Vagina (tissue), 2 donors: ENCODE measurements around the gene PRDM16.

Source experiments
- CTCF ChIP-seq, 3 experiments: fragments of 450-650 bp in 2 of 3; fragments of 200-600 bp in 1 of 3; sonication (generic) in 1 of 3; IDR thresholded peaks; one replicate each; pipeline ENCODE4 v1.5.1; 2017 to 2019; ENCODE audit warnings: antibody characterized with exemption in 3 of 3, mild to moderate bottlenecking in 2 of 3, moderate library complexity in 2 of 3
- POLR2A ChIP-seq, 2 donors: fragments of 450-650 bp; IDR thresholded peaks; one replicate each; pipeline ENCODE4 v1.6.1; 2017; ENCODE audit warnings: antibody characterized with exemption in 2 of 2, mild to moderate bottlenecking in 2 of 2, moderate library complexity in 2 of 2
- POLR2AphosphoS5 ChIP-seq, 2 donors: sonication (generic); formaldehyde crosslinking; IDR thresholded peaks; one replicate each; pipeline ENCODE4 v1.9.0; 2017; ENCODE audit warnings: antibody characterized with exemption in 2 of 2, mild to moderate bottlenecking in 2 of 2, low read depth in 1 of 2; ENCODE audit not compliant: insufficient read depth in 1 of 2

GRCh38 chr1:3342960-3343359 lies 274.0 kb downstream of the PRDM16 start:
- TF ChIP-seq CTCF (IDR thresholded peaks at IDR 0.05) (no peak), POLR2A (IDR thresholded peaks at IDR 0.05) (no peak), POLR2AphosphoS5 (IDR thresholded peaks at IDR 0.05; ENCODE audit: insufficient read depth in 1 of 2, low read depth in 1 of 2) (no peak)
